ENCODE data around the gene SLC9A3.
A peak's percentile ranks its signal among the peaks of the same experiment; 100 is the strongest.
"Not testable (repeated sequence)": the region's sequence is repeated elsewhere in the genome, so short reads cannot be mapped to it uniquely, and the experiment has no call there.

The SLC9A3 gene

DNA sequence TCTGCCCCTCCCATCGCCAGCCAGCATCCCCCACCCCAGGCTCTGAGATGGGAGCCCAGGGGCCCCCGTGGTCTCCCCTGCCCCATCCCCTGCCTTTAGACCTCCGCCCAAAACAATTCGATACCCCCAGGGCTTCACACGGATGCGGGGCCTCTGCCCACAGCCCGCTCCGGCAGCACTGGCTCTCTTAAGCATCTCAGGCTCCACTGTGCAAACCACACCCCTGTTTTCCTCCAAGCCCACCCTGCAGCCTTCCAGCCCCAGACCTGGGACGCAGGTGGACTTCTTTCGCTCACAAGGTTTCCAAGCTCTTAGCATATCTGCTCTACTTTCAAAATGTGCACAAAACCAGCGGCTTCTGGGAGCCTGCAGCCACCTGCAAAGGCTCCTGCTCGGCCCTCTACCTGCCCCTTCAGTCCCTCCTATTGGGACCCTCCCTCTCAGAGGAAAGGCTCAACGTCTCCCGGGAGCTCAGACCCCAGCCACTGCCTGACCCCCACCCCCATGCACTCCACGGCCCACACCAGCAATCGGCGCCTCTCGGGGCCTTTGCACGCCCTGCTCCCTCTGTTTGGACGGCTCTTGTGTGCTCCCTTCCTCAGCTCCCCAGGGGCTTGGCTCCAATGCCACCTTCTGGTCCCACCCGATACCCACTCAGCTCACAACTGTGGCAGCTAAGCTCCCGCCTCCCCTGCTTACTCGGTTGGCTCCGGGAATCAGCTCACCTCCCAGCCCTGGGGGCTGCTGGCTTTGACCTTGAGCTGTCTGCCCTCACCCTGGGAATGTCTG lies 918 bp upstream of the SLC9A3 start:
- peak; percentile 9 for DNase-seq

DNA sequence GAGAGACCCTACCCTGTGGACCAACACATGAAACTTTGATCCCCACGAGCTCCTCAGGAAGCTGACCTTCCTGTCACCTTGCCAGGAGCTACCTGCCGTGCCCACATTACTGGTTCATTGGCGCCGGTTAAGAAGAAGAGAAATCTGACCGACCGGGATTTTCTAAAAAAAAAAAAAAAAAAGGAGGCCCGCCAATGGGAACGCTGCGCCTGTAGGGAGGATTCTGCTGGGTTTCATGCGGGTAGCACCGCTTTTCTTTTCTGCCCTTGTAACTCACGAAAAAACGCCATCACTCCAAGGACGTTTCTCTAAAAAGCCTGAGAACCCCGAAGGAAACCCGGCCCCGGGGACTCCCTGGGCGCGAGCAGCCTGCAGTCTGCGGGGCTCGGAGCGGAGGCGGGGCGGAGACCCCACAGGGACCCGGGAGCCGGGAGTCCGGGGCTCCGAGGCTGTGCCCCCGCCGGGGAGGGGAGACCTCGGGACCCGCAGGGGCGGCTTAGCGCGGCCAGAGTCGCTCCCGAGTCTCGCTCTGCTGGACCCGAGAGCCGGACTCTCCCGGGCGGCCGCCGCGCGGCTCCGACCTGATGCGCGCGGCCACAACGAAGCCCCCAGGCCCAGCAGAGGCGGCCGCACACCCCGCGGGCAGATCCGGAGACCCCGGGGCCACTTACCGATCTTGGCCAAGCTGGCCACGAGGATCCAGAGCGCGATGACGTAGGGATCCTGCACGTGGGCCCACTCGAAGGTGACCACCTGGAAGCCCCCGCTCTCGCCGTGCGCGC lies 617 bp downstream of the SLC9A3 start:
- no peak for DNase-seq

DNA sequence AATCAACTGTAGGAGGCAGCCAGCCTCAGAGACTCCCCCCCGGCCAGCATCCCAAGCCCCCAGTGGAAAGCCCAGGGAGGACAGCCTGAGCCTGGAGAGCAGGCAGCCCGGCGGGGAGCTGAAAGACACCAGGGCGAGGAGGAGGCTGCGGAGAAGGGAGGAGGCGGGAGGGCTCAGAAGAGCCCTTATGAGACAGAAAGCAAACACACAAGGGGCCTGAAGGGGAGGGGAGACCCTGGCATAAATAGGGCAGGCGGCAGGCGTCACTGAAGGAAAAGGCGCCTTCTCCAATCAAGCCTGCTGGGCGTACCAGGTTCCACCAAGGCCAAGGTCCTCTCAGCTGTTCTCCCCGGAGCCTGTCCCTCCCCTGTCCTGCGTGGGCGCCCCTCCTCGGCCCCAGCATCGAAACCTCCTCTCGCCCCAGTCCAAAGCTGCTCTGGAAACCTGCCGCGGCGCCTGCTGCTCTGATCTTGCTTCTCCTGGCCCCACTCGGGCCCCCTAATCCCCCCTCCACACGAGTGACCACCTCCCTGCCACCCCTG lies 1.3 kb downstream of the SLC9A3 start:
- DNase-seq, result no peak

DNA sequence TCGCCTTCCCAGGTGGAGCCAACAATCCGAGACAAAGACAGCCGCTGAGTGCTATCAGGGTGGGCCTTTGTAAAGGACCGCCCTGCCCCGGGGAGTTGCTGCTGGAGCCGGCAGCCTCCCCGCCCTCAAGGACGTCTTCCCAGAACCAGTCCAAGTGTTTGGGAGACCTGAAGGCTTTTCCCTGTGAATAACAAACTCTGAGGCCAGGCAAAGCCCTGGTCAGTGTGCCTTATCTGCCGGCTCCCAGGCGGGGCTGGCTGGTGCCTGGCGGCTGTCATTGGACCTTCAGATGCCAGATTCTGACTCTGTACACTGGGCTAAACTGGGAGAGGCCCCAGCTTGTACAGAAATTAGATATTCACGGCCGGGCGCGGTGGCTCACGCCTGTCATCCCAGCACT lies 2.1 kb downstream of the SLC9A3 start:
- no peak for DNase-seq

DNA sequence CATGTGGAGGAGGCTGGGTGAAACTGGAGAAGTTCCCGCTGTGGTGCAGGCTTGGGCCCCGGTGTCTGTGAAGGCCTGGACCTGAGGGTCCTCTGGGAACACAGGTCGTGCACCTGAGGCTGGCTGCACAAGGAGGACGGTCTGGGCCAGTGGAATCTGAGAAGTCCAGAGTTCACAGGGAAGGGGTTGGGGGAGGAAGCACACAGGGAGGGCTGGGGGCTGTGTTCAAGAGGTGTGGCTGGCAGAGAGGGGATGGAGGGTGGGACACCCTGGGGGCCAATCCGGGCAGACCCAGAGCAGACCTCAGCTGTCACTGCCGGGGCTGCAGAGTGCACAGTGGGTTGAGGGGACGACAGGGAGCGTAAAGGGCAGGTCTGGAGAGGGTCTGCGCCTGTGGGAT lies 2.6 kb downstream of the SLC9A3 start:
- no peak for DNase-seq

DNA sequence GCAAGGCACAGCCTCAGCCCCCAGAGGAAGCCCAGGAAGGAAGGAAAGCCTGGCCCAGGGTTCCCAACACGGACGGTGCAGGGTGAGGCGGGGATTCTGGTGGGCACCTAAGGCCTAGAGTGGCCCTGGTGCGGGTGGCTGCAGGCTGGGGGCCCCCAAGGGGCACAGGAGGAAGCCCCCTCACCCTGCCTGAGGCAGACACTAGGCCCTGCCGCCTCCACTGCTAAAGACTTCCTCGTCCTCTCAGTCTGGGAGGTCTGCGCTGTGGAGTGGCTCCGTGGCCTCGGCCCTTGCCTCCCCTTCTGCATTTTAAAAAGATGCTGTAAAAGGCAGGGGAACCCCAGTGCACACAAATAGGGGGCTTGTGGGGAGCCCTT lies 3.4 kb downstream of the SLC9A3 start:
- DNase-seq, result no peak

DNA sequence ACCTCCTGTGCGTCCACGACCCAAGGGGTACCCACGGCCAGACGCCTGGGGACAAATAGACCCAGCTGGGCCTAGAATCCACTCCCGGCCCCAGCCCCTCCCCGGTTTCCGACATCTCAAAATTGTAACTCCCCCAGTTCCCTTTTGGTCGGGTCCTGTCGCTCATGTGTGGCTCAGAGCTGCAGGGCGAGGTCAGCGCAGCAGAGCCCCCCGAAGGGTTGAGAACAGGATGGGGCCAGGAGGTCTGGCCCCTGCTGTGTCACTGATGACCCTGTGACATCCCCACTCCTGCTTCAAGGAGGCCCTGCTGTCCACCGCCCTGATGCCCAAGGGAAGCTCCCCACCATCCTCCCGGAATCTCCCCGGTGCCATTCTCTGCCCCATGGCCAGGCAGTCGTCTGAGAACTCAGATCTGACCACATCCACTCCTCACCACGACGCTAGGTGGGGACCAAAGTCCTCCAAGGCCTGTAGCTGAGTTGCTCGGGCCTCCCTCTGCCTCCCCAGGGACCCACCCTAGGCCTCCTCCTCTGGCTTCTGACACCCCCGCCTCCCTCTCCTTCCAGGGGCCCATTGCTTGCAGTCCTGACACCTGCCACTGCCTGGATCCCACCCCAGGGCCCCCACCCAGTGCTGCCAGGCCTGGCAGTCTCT lies 3.9 kb downstream of the SLC9A3 start:
- no peak for DNase-seq

DNA sequence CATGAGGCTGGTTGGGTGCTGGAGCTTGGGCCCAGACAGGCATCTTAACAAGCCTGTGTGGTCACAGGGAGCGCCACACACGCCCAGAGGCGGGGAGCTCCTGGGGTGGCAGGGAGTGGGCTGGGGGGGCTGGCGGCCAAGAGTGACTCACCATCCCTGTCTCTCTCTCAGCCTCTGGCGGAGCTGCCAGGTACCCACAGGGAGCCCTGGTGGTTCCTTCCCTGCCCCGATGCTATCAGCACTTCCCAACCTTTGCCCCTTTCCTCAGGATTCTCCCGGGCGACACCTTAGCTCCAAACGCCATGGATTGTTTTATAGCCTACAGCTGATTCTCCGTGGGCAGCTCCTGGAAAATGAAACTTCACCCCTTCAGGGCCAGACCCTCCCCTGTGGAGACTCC lies 5.5 kb downstream of the SLC9A3 start:
- DNase-seq, result no peak

DNA sequence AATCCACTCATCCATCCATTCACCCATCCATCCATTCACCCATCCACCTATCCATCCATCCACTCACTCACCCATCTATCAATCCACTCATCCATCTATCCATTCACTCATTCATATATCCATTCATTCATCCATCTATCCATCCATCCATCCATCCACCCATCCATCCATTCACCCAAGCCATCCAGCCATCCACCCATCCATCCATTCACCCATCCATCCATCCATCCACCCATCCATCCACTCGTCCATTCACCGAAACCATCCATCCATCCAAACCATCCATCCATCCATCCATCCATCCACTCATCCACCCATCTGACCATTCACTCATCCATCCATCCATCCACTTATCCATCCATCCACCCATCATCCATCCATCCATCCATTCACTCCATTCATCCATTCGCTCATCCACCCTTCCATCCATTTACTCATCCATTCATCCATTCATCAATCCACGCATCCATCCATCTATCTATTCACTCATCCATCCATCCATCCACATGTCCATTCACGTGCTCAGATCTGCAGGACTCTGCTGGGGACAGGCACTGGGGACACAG lies 6.6 kb downstream of the SLC9A3 start:
- no peak for DNase-seq

DNA sequence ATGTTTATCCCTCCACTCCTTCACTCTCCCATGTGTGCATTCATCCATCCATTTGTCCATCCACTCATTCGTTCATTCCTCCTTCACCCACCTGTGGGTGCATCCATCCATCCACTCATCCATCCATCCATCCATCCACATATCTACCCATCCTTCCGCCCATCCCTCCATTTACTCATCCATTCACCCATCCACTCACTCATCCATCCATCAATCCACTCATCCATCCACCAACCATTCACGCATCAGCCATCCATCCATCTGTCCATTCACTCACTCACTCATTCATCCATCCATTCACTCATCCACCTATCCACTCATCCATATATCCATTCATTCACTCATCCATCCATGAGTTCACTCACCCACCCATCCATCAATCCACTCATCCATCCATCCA lies 7.3 kb downstream of the SLC9A3 start:
- no peak for DNase-seq

DNA sequence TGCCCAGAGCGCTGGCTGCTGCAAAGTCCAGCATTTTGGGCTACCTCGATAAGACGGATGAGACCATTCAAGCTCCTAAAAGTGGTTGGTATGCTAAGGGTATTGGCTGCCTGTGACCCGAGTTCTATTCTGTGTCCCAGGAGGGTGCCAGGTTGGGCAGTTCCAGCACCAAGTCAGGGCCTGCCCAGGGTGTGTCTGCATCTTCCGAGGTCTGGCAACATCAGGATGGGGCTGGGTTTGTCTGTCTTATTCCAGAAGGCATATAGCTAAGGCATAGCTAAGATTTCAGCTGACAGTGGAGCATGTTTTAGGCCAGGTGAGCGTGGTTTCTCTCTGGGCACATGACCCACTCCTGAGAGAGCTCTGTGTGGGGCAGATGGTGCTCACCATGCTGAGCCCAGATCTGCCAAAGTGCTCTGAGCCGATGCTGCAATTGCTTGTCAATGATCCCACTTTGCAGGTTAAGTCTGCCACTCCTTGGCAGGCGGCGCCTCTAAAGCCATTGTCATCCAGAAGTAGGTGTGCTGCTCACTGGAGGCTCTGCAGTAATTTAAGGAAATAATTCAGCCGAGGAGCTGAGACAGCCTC lies 7.8 kb downstream of the SLC9A3 start:
- DNase-seq, result no peak

DNA sequence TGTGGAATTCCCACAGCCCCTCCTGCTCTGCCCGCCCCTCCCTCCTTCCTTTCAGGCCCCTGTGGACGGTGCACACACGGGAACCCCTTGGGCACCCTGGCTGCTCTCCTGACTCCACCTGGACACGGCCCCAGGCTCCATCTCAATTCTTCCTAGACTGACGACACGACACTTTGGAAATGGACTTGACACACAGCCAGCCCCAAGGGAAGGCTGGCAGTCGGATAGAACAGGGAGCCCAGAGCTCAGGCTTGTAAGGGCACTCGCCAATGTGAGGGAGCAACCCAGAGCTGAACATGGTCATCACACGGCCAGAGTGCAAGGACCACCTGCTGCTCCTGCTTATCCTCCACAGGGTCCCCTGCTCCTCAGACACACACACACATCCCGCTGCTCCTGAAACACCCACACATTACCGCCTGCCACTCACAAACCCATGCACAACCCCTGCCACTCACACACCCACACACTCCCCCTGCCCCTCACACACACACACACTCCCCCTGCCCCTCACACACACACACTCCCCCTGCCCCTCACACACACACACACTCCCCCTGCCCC lies 8.9 kb downstream of the SLC9A3 start:
- no peak for DNase-seq

DNA sequence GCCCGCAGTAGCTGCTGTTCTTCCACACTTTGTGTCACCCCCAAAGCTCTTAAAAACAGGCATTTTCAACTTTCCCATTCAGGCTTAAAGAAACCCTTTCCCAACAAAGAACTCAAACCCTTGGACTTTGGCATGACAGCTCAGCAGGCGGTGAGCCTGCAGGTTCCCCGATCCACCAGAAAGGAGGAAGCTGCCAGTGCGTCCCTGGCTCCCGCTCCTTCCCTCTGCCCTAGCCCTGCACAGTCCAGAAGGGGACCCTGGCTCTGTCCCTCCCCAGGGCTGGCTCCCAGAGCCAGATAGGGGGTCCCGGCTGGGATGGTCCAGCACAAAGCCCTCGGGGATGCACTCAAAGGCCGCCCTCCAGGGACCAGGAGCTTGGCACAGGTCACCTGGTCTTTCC lies 9.6 kb downstream of the SLC9A3 start:
- no peak for DNase-seq

DNA sequence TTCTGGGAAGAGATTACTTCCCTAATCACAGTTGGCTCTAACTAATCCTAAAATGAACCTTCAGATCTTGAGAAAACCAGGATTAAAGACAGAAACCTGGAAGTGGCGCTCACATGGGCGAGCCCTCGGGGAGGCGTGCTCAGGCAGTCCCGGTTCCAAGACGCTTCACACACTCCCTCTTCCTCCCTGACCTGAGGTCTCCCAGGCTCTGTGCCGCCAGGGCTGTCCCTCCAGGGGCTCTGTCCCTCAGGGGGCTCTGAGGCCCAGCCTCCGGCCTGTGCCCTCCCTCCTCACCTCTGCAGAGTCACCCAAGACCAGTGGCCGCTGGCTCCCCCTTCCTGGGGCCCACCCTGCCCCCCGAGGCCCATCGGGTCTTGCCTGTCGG lies 10.2 kb downstream of the SLC9A3 start:
- no peak for DNase-seq

DNA sequence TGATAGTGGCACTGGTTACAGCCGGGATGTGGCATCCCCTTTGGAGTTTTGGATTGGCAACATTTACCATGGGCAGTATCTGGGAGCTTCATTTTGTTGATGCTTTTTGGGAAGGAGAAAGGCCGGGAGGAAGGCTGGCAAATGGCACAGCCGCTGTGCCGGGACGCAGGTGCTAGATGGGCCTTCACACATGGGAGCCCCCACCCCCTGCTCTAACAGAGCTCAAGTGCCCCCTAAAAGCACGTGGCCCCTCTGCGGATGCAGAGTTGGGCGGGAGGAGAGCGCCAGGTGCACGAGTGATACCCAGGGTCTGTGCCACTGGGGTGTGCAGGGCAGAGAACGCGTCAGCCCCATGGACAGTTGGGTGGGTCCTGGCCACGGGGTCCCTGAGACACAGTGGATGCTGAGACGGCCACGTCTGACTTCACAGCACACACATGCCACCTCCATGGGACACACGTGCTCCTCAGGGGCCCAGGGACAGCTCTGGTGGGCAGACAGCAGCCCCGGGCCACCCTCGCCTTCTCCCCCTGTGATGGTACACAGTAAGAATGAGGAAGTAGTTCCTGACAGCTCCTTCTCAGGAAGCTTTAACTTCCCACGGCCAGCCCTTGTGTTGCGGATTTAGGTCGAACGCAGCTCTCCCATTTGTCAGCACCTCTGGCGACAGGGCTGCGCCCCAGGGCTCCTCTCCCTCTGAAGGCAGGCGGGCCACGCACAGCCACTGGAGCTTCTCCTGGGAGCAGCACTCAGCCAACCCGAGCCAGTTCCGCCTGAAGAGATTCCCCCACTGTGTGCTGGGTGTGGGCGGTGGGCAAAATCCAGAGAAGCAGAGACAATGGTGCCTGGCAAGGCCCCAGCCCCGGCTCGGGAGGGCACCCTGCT lies 10.8 kb downstream of the SLC9A3 start:
- no peak for DNase-seq

DNA sequence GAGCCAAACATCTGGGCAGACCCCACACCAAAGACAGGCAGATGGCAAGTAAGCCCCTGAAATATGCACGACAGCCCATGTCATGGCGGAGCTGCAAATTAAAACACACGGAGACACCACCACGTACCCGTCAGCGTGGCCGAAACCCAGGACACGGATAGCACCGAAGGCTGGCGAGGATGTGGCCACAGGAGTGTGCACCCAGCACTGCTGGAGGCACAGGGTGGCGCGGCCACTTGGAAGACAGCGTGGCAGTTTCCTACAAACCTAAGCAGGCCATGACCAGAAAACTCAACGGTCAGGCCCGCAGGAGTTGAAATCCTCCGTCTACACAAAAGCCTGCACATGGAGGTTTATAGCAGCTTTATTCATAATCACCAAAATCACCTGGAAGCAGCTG lies 12.8 kb downstream of the SLC9A3 start:
- DNase-seq, result no peak

DNA sequence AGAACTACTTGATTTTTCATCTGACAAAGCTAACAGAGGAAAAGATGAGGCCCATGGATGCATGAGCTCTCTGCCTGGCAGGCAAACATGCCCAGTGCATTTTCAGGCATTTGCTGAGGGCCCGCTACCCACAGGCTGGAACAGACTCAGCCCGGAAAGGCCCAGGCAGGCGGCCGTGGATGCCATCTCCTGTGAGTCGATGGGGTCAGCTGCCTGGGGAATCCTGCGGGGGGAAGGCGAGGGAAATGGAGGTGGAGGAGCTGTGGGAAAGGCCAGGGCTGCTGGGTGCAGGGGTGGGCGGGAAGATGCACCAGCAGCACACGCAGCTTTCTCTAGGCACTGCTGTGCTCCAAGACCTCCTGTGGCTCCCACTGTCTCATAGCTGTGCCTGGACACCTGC lies 13.7 kb downstream of the SLC9A3 start:
- DNase-seq, result no peak

DNA sequence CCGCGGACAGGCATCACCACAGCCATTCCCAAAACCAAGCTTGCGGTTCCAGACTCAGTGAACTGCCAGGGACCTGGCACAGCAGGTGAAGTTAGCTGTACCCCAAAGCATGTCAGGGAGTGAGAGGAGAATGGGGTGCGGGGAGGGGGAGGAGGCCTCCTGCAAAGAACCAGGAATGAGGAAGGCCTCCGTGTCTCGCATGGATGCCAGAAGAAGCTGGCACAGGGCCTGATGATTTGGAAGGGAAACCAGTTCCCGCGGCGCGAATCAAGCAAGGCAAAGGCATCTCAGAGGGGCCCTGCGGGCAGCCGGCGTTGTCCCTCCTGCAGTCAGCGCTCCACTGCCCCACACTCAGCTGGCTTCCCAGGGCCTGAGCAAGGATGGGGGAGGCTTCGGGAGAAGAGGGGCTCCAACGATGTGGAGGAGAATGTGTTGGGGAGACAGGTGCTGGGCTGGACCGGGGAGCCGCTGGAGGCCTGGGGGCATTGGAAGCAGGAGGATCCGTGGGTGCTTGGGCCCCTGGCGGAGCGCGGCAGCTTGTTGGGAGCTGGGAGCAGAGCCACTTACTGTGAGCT lies 14.6 kb downstream of the SLC9A3 start:
- no peak for DNase-seq

DNA sequence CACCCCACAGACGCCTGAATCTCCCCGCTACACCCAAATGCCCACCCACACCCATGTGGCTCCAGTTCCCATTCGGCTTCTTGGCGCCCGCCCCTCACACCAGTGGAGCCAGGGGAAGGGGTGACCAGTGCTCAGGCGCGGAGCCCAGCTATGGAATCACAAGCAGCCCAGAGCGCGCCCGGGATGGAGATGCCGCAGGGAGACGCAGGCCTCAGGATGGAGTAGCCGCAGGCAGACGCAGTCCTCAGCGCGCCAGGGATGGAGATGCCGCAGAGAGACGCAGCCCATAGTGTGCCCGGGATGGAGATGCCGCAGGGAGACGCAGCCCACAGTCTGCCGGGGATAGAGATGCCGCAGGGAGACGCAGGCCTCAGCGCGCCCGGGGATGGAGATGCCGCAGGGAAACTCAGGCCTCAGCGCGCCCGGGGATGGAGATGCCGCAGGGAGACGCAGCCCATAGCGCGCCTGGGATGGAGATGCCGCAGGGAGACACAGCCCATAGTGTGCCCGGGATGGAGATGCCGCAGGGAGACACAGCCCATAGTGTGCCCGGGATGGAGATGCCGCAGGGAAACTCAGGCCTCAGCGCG lies 16.2 kb downstream of the SLC9A3 start:
- not testable (repeated sequence) for DNase-seq

DNA sequence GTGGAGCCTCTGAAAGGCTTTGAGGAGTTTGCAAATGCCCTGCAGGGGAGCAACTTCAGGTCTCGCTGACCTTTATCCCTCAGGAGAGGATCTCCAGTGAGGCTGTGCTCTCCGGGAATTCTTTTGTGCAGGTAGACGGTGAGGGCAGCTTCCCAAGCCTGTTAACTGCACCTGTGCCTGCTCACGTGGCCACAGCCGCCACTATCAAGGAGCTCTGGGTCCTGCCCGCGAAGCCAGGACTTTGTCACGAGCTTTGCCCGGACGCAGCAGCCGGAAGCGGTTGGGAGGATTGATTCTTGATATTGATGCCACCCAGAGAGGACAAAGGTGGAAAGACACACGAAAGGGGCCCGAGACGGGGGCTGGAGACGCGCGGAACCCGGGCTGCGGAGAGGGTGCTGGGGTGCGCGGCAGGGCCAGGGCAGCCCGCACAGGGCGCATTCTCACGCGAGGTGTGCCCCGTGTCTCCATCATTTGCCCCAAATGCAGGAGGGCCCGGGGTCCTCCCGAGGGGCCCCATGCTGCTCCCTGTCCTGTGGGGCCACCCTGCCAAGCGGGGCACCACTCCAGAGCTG lies 18.2 kb downstream of the SLC9A3 start:
- no peak for DNase-seq

Data from CD4-positive, alpha-beta T cell treated with Interleukin-6 for 4 hours (primary cell).